Fibroblast of pulmonary artery (primary cell): ENCODE data around the gene ACP4.
"Not testable (repeated sequence)": the region's sequence is repeated elsewhere in the genome, so short reads cannot be mapped to it uniquely, and the experiment has no call there.

ENCODE experiments used
- DNase-seq: peaks from one replicate; pipeline ENCODE4 v3.0.0-alpha.2; 2010; ENCODE audit warnings: low read depth
- H3K4me3 ChIP-seq: replicated peaks from 2 replicates; pipeline ENCODE4 v1.5.1; 2011; ENCODE audit warnings: low read depth, mild to moderate bottlenecking, control low read depth, low read length, moderate library complexity
- CTCF ChIP-seq: IDR thresholded peaks from 2 replicates; pipeline ENCODE4 v1.5.1; 2011; ENCODE audit warnings: mild to moderate bottlenecking, control low read depth, low read length, inconsistent platforms; ENCODE audit errors: missing control alignments

Gene ACP4

DNA sequence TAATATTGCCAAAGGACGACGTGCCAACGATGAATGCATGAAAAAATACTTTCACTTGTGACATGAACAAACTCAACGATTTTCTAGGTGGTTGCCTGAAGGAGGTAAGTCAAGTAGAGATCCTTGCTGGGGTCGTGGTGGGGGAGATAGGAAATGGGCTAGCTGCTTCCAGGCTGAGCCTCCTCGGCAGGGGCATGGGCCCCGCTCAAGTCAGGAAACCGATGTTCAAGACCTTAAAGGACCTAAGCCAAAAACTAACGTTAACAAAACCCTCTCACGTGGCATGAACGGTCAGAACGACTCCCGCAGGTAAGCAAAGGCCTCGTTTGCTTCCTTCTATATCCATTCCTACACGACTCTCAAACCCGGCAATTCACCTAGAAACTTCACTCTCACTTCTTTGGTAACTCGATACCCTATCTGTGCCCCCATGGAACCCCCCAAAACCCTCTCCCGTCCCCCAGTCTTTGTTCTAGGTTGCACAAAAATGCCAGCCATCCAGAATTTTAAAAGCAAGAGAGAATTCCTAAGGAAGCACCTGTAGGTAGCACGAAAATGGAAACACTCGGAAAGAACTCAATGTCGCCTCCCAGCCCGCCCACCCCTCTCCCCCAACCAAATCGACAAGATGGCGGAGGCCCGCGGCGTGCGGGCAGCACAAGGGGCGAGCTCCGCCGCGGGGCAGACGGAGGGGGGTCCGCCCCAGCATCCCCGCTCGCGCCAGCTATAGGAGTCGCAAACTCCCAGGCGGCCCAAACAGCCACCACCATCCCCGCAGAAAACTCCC, 13.6 kb downstream of the ACP4 start:
- peak overlapping the region; percentile 99 for H3K4me3 ChIP-seq
- DNase-seq: no peak
- no peak for TF ChIP-seq CTCF

DNA sequence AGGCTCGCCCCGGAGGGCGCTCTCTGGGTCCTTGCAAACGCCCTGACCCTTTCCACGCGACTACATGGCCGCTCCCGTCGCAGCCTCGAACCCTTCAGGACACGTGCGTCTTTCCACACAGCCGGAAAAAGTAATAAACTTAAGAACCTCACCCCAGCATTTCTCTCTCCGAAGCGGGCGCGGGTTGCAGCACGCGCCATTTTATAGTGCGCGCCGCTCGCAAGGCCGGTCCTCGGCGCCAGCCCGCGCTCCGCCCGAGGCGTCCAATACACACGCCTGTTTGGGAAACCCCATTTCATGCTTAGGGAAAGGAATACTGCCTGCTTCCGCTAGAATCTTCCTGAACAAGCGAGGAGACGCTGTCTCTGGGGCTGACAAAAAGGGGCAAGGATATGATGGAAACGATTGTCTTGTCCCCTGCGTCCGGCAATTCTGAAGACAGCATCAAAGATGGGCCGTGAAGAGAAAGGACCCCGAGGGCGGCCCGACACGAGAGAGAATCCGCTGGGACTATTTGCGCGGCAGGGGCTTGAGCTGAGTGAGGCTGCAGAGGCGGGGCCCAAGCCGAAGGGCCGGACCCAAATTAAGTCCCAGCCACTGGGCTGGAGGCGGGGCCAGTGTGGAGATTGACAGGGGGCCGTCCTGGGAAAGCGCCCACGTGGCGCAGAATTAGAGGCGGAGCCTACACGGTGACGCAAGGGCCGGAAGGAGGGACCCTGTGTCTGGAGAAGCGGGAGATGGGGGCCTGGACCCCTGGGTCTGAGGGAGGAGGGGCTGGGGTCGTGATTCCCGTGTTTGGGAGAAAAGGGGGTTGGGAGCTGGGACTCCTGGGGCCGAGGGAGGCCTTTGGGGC, 14.4 kb downstream of the ACP4 start:
- peak overlapping the region; percentile 99 for H3K4me3 ChIP-seq
- peak; percentile 99 for DNase-seq

GRCh38 chr19:50808856-50809255, 18.6 kb downstream of the ACP4 start:
- TF ChIP-seq CTCF: no peak
- H3K4me3 ChIP-seq: no peak overlapping the region
- DNase-seq: no peak

More for the DNA sequence above, 14.4 kb downstream of the ACP4 start:
- TF ChIP-seq CTCF: no peak

GRCh38 chr19:50811622-50812238, 21.5 kb downstream of the ACP4 start:
- not testable (repeated sequence) for DNase-seq, H3K4me3 ChIP-seq

DNA sequence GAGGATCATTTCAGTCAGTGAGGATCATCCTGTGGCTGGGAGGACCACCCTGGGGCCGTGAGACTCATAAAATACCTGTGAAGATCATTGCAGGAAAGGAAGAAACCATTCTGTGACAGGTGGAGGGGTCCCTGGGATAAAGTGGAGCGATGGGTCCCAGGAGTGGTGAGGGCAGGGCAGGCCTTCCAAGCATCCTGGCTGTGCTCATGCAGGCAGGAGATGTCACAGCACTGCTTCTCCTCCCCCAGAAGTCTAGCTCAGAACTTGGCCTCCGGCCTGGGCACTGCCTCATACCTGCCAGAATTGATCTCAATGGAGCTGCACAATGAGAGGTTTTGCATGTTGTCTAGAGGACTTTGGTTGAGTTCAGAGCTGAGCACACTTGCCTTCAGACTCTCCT, 22.3 kb downstream of the ACP4 start:
- no peak for TF ChIP-seq CTCF
- no peak overlapping the region for H3K4me3 ChIP-seq
- no peak for DNase-seq

DNA sequence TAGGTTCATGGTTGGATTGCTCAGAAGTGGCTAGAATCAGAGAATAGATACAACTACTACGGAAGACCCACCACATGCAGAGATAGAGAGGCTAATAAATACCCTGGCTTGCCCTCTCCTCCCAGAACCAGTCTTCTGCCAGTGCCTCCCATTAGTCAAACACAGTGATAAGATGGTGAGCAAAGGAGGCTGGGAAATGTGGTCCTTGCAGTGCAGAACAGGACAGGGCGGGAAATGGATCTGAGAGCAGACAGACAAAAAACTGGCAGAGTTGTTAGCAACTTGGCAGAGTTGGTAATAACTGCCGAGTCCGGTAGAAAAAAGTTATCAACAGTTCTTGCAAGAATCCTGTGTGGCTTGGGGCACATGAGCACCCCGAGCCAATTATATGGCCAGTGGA, 24.7 kb downstream of the ACP4 start:
- H3K4me3 ChIP-seq: no peak overlapping the region
- TF ChIP-seq CTCF: no peak

GRCh38 chr19:50815439-50815838, 25.2 kb downstream of the ACP4 start:
- DNase-seq: no peak
- H3K4me3 ChIP-seq: no peak overlapping the region
- TF ChIP-seq CTCF: no peak

More for the DNA sequence above, 24.7 kb downstream of the ACP4 start:
- no peak for DNase-seq
